Suprapubic skin (tissue), 4 donors: ENCODE measurements around the gene EYA3. TPM values are rescaled to one million over a fixed set of nuclear protein-coding genes. Genes with fewer than 3 reads are reported as not detected.

ENCODE experiments used
- DNase-seq, 2 donors: peaks; one replicate each; pipeline ENCODE4 v3.0.0-alpha.2; 2019; ENCODE audit warnings: low spot score in 2 of 2
- H3K27ac ChIP-seq: fragments of 200-600 bp; sonication (generic); one replicate; pipeline ENCODE4 v1.5.1; 2019
- H3K27me3 ChIP-seq: fragments of 200-600 bp; sonication (generic); one replicate; pipeline ENCODE4 v1.5.1; 2019
- H3K36me3 ChIP-seq: fragments of 200-600 bp; sonication (generic); one replicate; pipeline ENCODE4 v1.5.1; 2019
- H3K4me1 ChIP-seq: fragments of 200-600 bp; sonication (generic); one replicate; pipeline ENCODE4 v1.5.1; 2019
- H3K4me3 ChIP-seq: fragments of 200-600 bp; sonication (generic); one replicate; pipeline ENCODE4 v1.5.1; 2019; ENCODE audit warnings: mild to moderate bottlenecking
- H3K9me3 ChIP-seq: fragments of 200-600 bp; sonication (generic); one replicate; pipeline ENCODE4 v1.5.1; 2019
- EP300 ChIP-seq: sonication (generic); formaldehyde crosslinking; IDR thresholded peaks from one replicate; pipeline ENCODE4 v1.6.1; 2017; ENCODE audit warnings: antibody characterized with exemption
- POLR2A ChIP-seq, 2 donors: fragments of 450-650 bp; IDR thresholded peaks; one replicate each; pipeline ENCODE4 v1.6.1; 2017; ENCODE audit warnings: antibody characterized with exemption in 2 of 2, mild to moderate bottlenecking in 2 of 2, moderate library complexity in 2 of 2
- POLR2AphosphoS5 ChIP-seq, 3 donors: sonication (generic); formaldehyde crosslinking; IDR thresholded peaks; one replicate each; pipeline ENCODE4 v1.6.1; 2017; ENCODE audit warnings: antibody characterized with exemption in 3 of 3
- WGBS: methylation state at CpG from one replicate; pipeline ENCODE4 v1.1.5; 2018; 5-methylcytosine and 5-hydroxymethylcytosine counted together
- total RNA-seq, 4 donors: library from RNA; depleted of rRNA; stranded (reverse); fragments of >200 nt; gene quantifications; one replicate each; pipeline ENCODE4 v1.1.0, GENCODE V29; 2016
- TF ChIP-seq, protein P1 (sequence below), 2 donors: fragments of 200-600 bp in 1 of 2; fragments of 450-650 bp in 1 of 2; sonication (generic) in 1 of 2; IDR thresholded peaks; one replicate each; pipeline ENCODE4 v1.5.1; 2016 to 2019; ENCODE audit warnings: antibody characterized with exemption in 2 of 2, mild to moderate bottlenecking in 1 of 2, moderate library complexity in 1 of 2

EYA3 gene
- total RNA-seq, 4 donors from 2014 or later, result 15.4 to 20.3 (median 17.2) TPM

DNA sequence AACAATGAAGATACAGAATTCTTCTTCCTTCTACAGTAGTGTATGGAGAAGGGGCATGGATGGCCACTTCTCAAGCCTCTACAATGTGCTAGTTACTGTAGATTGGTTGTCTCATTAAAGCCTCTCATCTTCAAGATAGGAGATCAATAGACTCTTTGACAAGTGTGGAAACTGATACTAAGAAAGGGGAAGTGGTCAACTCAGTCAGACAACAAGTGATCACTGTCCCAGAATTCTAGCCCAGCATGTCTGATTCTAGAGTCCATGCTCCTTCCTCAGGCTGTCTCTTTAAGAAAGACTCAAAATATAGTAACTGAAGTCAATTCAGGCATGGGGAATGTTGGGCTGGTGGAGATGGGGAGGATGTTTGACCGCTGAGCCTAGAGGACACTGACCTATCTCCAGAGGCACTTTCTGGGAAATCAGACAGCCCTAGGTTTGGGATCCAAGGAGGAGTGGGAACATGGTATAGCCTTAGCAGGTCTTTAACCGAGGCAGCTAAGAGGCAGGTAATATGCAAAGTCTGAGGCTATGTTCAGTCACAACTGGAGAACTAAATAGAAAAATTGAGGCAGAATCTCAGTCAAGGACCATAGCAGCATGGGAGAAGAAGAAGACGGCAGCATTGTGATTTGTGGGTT lies 39.3 kb upstream of the EYA3 start:
- no peak overlapping the region for H3K27ac ChIP-seq
- TF ChIP-seq EP300 (no peak), POLR2AphosphoS5 (IDR thresholded peaks at IDR 0.05) (no peak), POLR2A (IDR thresholded peaks at IDR 0.05) (no peak)
- TF ChIP-seq, protein P1, sequence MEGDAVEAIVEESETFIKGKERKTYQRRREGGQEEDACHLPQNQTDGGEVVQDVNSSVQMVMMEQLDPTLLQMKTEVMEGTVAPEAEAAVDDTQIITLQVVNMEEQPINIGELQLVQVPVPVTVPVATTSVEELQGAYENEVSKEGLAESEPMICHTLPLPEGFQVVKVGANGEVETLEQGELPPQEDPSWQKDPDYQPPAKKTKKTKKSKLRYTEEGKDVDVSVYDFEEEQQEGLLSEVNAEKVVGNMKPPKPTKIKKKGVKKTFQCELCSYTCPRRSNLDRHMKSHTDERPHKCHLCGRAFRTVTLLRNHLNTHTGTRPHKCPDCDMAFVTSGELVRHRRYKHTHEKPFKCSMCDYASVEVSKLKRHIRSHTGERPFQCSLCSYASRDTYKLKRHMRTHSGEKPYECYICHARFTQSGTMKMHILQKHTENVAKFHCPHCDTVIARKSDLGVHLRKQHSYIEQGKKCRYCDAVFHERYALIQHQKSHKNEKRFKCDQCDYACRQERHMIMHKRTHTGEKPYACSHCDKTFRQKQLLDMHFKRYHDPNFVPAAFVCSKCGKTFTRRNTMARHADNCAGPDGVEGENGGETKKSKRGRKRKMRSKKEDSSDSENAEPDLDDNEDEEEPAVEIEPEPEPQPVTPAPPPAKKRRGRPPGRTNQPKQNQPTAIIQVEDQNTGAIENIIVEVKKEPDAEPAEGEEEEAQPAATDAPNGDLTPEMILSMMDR (IDR thresholded peaks at IDR 0.05), result no peak
- H3K4me1 ChIP-seq, result no peaks in the 10 kb centered on the region
- 76% methylated on average over 3 of the region's 3 CpGs for WGBS
- H3K36me3 ChIP-seq, result no peaks in the 10 kb centered on the region
- H3K27me3 ChIP-seq, result no peaks in the 10 kb centered on the region
- H3K4me3 ChIP-seq, result no peak overlapping the region
- no peaks in the 10 kb centered on the region for H3K9me3 ChIP-seq
- no peak for DNase-seq

DNA sequence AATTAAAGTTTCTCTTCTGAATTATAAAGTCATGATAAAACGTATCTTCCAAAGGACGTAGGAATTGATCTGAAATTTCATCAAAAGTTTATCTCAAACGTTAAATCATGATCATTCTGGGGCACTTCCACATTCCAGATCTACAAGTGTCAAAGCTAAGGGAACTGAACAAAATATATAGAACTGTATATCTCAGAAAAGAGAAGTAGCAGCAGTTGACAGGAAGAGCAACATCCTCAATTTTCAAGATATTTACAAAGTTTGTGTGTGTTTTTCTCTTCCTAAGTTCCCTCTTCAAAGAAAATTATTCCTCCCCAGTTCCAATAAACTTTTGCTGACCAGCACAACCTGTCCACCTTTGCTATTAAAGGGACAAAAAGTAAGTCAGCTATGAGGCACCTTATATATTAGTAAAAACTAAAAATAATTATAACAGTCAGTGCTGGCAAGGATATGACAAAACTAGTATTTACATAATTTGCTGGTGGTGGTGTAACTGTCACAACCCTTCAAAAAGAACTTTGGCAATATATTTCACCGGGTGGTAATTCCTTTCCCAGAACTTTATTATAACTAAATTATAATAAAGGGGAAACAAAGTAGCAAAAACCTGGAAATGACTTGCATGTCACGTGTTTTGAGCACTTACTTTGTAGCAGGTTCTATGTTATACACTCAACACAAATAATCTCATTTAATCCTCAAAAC lies 38.5 kb upstream of the EYA3 start:
- 72% methylated on average over 5 of the region's 5 CpGs for WGBS
- no peaks in the 10 kb centered on the region for H3K9me3 ChIP-seq
- no peak overlapping the region for H3K27ac ChIP-seq
- no peak for TF ChIP-seq POLR2AphosphoS5 (IDR thresholded peaks at IDR 0.05)
- TF ChIP-seq POLR2A (IDR thresholded peaks at IDR 0.05), result no peak
- TF ChIP-seq, protein P1 (IDR thresholded peaks at IDR 0.05), result no peak
- no peak for TF ChIP-seq EP300
- no peaks in the 10 kb centered on the region for H3K4me1 ChIP-seq
- no peaks in the 10 kb centered on the region for H3K36me3 ChIP-seq
- no peak overlapping the region for H3K4me3 ChIP-seq
- H3K27me3 ChIP-seq, result no peaks in the 10 kb centered on the region
- DNase-seq, result no peak

DNA sequence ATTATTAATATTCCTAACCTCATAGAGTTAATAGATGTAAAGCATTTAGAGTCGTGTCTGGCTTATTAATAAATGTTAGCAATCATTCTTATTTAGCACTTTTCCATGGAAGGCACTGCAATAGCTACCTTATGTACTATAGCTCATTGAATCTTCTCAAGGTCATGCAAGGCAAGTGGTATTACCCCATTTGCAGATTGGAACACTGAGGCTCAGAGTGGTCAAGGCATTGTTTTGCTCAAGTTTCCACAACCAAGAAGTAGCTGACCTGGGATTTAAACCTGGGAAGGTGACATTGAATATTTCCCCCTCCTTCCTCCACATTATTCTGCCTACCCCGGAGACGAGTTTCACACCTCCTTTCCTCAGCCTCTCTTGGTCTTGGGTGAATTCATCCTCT lies 37.8 kb upstream of the EYA3 start:
- Histone ChIP-seq H3K36me3 (no peaks in the 10 kb centered on the region), H3K27ac (no peak overlapping the region), H3K4me3 (no peak overlapping the region), H3K4me1 (no peaks in the 10 kb centered on the region), H3K9me3 (no peaks in the 10 kb centered on the region), H3K27me3 (no peaks in the 10 kb centered on the region)
- 67% methylated on average over 3 of the region's 3 CpGs for WGBS
- DNase-seq, result no peak
- no peak for TF ChIP-seq POLR2AphosphoS5 (IDR thresholded peaks at IDR 0.05)
- no peak for TF ChIP-seq EP300
- no peak for TF ChIP-seq POLR2A (IDR thresholded peaks at IDR 0.05)
- TF ChIP-seq, protein P1 (IDR thresholded peaks at IDR 0.05), result no peak

DNA sequence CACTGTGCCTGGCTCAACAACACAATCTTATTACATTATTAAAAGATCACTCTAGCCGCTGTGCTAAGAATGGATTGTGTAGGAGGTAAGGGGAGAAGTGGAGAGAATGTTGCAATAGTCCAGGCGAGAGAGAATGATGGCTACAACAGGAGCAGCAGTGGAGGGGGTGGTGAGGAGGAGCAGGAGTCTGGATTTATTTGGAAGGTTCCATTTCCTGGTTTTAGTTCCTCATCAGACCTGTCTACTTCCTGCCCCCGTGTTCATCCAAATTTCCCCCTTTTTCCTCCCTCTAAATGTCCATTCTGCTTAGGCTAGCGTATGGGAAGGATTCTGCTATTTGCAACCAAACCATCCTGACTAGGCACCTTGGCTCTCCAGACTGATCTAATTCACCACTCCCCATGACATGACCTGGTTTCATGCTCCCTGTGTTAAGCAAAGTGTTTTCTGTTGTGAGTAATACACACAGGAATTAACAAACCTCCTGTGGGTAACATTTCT lies 35.1 kb upstream of the EYA3 start:
- Histone ChIP-seq H3K4me3 (no peak overlapping the region), H3K9me3 (no peaks in the 10 kb centered on the region), H3K4me1 (no peaks in the 10 kb centered on the region), H3K36me3 (no peaks in the 10 kb centered on the region), H3K27ac (no peak overlapping the region), H3K27me3 (no peaks in the 10 kb centered on the region)
- TF ChIP-seq, protein P1 (IDR thresholded peaks at IDR 0.05), result no peak
- TF ChIP-seq EP300 (no peak), POLR2A (IDR thresholded peaks at IDR 0.05) (no peak), POLR2AphosphoS5 (IDR thresholded peaks at IDR 0.05) (no peak)
- WGBS, result 57% methylated on average over 4 of the region's 4 CpGs
- no peak for DNase-seq

DNA sequence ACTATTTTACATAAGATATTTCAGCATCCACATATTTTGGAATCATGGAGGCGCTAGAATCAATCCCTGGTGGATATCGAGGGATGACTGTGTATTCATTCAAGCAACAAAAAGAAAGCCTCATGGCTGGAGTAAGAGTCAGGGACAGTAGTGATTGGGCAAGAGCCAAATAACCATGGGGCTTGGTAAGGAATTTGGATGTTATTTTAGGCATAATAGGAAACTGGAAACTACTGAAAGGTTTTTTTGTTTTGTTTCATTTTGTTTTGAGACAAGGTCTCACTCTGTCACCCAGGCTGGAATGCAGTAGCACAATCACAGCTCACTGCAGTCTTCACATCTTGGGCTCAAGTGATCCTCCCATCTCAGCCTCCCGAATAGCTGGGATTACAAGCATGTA lies 33.8 kb upstream of the EYA3 start:
- Histone ChIP-seq H3K9me3 (no peaks in the 10 kb centered on the region), H3K4me1 (no peaks in the 10 kb centered on the region), H3K27me3 (no peaks in the 10 kb centered on the region), H3K36me3 (no peaks in the 10 kb centered on the region), H3K27ac (no peak overlapping the region), H3K4me3 (no peak overlapping the region)
- no peak for DNase-seq
- WGBS, result 79% methylated on average over 3 of the region's 3 CpGs
- TF ChIP-seq POLR2A (IDR thresholded peaks at IDR 0.05), result no peak
- TF ChIP-seq EP300, result no peak
- TF ChIP-seq POLR2AphosphoS5 (IDR thresholded peaks at IDR 0.05), result no peak
- TF ChIP-seq, protein P1 (IDR thresholded peaks at IDR 0.05), result no peak
